Kidney tubule cell (primary cell): Measurements from ENCODE around the gene ABHD17B.

Experiments
- DNase-seq: peaks from one replicate; pipeline ENCODE4 v3.0.0-alpha.2; 2018; ENCODE audit warnings: low spot score

The ABHD17B gene

DNA sequence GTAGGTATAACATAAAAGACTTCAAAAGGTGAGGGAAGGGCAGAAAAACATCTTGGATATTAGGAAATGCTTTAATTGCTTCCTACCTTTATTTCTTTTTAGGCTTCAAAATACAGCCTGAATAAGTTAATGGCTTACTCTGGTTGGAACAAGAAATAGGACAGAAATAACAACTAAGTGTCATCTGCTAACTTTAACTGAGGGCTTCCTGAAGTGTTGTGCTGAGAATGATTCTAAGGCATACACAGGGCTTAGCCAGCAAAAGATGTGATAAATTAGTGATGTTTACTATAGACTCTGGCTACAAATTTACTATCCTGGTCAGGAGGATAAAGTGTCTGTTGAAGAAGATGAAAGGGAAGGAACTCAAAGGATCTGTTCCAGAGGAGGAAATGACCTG lies 34.2 kb downstream of the ABHD17B start:
- DNase-seq = no peak

DNA sequence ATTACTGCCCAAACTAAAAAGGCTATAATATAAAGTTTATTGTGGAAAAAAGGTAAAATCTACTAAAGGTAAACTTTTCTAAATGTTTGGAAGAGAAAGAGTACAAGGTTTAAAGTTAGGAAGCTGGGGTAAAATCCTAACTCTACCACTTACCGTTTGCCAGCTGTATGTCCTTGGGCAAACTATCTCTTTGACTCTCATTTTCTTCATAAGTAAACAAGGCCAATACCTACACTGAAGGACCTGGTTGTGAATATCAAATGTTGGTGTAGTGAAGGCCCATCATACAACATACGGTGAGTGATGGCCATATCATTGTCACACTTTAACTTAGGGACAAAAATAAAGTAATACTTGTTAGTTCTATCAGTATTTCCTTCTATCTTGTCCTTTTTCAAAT lies 34.9 kb downstream of the ABHD17B start:
- DNase-seq = no peak

DNA sequence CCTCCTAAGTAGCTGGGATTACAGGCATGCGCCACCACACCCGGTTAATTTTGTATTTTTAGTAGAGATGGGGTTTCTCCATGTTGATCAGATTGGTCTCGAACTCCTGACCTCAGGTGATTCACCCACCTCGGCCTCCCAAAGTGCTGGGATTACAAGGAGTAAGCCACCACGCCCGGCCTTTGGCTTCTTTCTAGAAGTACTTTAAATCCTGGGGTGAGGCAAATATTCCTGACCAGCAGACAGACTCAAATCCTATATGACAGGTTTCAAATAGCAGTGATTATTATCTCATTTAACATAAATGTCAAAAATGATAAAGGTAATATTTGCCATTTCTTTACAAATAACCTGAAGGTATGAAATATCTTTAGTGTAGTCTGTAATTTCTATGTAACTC lies 35.6 kb downstream of the ABHD17B start:
- no peak for DNase-seq

DNA sequence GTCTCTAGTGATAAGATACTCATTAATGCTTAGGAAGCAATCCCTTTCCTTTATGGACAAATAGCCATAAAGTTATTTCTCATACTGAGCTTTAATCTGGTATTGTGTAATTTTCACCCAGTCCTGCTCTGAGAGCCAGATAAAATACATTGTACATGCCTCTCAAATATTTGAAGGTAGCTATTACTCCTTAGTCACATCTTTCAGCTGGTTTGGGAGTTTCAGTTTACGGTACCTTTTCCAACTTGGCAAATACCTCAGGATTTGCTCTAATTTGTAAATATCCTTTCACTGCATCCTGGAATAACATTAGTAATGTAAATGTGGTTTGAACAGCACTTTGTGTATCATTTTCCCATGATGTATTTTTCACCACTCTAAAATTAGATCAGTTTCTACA lies 47.4 kb downstream of the ABHD17B start:
- DNase-seq = no peak

DNA sequence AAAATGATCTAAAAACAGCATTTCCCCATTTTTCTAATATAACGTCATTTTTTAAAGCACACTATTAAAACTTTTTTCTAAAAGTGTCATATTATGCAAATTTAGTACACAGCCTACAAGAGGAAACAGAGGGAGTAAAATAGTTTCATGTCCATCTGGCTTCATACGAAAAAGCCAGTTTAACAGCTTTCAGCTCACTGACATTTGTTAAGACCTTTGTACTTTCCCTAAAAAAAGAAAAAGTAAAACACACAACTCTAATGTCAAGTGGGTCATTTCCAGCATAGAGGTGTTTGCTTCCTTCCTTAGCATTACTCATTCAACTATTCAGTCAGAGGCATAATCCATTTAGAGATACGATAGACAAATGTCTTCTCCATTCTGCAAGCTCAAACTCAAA lies 49.4 kb downstream of the ABHD17B start:
- no peak for DNase-seq

DNA sequence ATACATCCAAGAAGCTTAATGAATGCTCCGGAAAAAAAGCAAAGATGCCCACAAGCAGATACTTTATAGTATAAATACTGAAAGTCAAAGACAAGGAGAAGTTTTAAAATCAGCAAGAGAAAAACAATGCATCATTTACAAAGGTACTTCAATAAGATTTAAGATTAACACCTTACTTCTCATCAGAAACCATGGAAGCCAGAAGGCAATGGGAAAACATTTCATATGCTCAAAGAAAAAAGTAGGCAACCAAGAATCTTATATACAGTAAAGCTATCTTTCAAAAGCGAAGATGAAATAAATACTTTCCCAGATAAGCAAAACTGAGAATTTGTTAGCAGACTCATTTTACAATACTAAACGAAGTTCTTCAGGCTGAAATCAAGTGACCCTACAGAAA lies 51.1 kb downstream of the ABHD17B start:
- DNase-seq = no peak

DNA sequence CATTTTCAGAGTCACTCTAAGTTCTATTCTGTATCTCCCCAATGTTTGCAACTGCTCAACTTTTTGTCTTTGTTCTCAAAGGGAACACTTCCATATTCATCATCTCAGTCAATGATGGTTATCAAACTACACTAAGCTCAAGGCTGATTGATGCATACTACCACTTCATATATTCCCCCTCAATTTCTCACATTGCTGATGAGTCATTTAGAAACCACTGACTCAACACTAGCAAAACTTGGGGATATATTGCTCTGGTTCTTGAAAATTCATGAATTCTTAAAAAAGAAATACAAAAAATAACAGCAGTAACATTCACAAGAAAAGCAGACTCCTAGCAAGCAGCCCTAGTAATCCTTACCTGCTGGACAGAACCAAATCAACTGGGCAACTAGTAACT lies 52.2 kb downstream of the ABHD17B start:
- DNase-seq = peak; percentile 56

DNA sequence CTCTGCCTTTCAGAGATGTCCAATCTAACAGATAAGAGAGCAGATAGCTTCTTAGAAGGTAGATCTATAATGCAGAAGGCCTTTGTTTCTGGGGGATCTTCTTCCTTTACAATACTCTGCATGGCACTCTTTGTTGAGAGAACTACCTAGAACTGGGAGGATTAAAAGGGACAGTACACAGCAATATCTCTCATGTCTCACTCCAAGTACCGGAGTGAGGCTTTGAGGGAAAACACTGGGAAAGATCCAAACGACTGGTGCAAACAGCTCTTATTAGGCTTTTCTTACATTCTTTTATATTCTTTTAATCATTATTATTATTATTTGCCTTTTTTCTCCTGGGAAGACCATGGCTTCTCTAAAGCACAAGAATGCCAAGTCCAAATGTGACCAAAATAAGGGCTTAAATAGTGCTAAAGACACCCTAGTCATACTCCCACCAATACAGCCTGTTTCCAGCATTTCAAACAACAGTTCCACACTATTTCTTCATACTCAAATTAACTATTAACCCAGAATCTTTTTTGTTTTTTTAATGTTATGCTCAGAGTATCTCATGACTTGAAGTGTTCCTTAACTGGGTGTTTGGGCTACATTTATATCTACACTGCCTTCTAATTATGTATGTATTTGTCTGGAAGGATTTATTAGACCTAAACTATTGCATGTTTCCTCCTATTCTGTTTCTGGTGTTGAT lies 52.7 kb downstream of the ABHD17B start:
- DNase-seq = no peak

DNA sequence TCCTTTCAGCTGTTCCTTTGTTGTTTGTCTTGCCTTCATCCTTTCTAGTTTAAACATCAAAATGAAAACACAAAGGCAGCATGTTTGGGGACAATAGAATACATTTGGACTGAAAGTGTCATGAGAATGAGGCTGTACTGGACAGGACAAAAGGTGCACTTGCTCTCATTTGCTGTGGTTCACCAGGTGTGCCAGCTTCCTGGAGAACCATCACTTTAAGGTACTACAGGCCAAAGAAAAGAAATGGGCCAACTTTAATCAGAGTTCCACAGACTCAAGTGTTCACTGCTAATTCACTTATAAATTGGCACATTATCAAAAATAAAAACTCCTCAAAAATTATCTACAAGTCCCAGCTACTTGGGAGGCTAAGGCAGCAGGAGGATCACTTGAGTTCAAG lies 53.8 kb downstream of the ABHD17B start:
- no peak for DNase-seq

DNA sequence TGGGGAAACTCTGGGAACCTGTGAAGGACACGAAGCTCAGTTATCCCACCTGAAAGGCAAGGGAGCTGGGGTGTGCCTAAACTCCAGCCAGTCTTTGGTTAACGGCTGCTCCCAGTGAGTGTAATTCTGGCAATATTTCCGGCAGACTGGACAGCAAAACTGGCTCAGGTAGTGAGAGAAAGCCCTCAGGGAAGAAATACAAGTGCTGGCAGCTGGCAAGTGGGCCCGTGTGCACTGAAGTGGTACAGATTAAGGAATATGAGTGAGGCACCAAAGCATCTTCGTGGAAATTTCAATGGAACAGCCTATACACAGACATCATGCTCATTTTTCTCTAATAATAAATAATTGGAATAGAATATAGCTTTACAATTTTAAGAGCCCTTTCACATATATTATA lies 56.2 kb downstream of the ABHD17B start:
- DNase-seq = peak; percentile 14

DNA sequence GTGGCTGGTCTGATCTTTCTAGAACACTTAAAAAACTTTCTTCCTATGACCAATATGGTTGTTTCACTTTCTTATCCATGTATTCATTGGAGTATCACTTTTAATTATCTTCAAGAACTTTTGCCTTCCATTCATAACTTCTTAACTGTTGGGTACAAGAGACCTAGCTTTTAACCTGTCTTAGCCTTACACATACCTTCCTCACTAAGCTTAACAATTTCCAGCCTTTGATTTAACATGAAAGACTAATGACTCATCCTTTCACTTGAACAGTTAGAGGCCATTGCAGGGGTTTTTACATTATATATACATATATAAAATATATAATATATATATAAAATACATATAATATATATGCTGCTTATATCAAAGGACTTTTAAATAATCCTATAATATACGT lies 57.9 kb downstream of the ABHD17B start:
- DNase-seq = no peak

DNA sequence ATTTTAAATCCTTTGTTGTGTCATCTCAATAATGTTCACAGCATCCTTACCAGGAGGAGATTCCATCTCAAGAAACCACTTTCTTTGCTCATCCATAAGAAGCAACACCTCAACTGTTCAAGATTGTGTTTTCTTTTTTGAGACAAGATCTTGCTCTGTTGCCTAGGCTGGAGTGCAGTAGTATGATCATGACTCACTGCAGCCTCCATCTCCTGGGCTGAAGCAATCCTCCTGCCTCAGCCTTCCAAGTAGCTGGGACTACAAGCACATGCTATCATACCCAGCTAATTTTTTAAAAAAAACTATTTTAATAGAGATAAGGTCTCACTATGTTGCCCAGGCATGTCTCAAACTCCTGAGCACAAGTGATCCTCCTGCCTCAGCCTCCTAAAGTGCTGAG lies 60.0 kb downstream of the ABHD17B start:
- DNase-seq = no peak

DNA sequence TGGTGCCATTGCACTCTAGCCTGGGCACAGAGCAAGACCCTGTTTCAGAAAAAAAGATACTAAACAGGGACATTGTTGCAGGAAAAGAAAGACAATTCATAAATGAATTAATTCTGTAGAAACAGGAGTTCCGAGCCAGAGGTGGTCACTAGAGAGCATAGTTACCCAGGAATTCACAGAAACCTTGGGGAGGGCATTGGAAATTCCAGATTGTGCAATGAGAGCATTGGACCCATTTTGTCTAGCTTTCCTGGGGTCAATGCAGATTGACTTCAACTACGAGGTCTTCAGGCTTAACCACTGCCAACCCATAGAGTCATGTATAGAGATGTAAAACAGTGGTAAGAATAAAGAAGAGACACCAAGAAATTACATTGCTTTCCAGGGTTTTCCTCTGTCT lies 63.1 kb downstream of the ABHD17B start:
- no peak for DNase-seq

DNA sequence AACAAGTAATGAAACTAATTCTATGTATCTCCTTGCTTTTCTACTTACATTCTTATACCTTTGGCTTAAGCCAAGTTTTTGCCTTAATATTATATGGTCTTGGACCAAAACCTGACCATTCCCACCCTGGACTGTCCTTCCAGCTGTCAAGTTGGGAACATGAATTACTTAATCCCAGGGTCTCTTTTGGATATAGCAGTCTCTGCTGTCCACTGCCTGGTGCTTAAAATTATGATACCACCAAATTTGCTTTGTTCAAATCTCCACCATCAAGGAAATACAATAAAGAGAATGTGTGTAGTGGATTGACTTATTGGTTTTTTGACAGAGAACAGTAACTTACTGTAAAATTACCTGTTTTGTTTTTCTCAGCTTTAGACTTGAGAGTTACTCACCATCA lies 66.2 kb downstream of the ABHD17B start:
- DNase-seq = no peak

DNA sequence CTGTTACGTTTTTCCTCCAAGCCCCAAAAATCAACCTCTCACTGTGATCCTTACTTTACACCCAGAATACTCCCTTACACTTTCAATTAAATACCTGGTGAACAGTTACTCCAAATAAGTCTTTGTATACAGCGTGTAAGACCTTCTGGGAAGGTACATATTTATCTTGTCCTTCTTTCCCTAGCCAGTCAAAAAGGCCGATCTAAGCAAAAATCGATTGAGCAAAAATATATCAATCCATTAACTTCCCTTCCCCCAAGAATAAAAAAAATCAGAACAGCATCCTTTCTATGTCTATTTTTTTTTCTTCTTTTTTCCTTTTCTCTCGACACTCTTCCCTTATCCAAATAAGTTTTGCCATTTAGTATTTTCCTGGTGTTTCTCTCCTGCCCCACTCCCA lies 71.3 kb downstream of the ABHD17B start:
- no peak for DNase-seq

DNA sequence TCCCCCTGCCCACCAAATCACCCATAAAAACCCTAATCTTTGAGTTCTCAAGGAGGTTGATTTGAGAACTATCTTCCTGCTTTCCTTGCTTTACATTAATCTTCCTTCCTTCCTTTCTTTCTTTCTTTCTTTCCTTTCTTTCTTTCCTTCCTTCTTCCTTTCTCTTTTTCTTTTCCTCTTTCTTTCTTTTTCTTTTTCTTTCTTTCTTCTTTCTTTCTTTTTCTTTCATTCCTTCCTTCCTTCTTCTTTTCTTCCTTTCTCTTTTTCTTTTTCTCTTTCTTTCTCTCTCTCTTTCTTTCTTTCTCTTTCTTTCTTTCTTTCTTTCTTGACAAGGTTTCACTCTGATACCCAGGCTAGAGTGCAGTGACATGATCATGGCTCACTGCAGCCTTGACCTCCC lies 75.4 kb downstream of the ABHD17B start:
- DNase-seq = no peak

DNA sequence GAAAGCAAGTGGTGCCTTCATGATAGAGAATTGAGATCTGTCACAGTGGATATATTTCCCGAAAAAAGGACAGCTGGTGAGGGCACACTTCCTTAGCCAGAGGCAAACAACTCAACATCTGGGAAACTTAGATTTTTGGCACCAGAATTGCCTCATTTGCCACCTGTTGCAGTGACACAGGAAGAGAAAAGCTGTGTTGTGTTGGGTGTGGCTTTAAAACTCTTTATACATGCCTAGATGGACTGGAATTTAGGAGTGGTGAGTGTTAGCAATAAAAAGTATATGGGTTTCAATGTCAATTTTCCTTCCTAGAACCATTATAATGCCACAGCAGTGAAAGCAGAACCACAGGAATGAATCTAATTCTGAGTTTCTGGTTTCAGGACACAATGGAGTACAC lies 80.1 kb downstream of the ABHD17B start:
- no peak for DNase-seq

DNA sequence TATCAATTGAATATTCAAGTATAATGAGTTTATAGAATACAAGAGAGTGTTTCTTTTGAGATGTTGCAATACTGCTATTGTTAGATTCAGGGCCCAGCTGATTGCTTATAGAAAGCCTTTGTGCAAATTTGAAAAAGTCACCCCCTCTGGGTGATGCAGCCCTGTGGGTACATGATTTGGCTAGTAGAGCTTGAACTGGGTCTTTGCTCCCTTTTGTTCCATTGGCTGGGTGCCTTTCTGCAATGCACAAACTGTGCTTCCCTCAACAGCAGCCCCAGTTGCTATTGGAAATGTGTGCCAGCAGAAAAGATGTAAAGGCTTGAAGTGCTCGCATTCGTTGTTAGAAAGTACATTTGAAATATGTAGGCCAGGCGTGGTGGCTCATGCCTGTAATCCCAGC lies 80.8 kb downstream of the ABHD17B start:
- DNase-seq = no peak

DNA sequence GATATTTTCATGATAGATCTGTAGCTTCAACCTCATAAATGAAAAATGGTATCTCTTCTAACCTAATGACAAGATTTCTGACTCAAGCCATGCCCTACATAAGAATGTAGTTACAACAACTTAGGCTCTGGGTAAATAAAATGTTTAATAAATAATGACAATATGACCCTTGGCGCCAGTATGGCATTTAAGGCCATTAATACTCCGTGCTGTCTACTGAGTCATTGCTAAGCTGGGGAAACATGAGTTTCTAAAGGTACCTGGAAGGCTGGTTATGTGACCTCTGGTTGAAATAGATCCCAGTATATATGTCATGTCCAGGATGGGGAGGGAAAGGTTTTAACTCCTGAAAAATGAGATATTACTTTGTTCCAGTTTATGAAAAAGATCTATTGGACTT lies 84.7 kb downstream of the ABHD17B start:
- DNase-seq = peak; percentile 2

DNA sequence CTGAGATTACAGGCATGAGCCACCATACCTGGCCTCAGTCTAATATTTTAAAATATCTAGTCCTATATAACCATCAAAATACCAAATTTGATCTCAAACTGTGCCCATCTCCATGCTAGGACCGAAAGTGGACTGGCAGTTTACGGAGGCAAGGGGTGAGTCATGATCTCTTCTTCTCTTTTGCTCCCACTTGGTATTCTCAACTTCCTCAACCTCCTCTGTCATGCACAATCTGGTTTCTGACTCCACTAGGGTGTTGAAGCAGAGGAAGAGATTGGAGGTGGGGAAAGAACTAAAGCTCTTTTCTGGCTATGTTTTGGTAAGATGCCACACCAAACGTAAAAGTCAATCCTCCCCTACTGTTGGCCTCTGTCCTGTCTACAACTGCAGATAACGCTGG lies 86.7 kb downstream of the ABHD17B start:
- DNase-seq = no peak

DNA sequence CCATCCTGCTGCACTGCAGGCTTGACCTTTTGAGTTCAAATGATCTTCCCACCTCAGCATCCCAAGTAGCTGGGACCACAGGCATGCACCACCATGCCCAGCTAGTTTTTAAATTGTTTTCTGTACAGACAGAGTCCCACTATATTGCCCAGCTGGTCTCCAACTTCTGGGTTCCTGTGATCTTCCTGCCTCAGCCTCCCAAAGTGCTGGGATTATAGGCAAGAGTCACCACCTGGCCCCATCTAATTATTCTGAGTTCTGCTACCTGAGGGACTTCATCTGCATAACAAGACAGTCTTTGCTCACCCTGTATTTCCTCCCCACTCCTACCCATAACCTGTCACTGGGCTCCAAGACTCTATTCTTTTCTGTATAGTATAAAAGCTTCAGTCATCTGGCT lies 88.1 kb downstream of the ABHD17B start:
- no peak for DNase-seq

DNA sequence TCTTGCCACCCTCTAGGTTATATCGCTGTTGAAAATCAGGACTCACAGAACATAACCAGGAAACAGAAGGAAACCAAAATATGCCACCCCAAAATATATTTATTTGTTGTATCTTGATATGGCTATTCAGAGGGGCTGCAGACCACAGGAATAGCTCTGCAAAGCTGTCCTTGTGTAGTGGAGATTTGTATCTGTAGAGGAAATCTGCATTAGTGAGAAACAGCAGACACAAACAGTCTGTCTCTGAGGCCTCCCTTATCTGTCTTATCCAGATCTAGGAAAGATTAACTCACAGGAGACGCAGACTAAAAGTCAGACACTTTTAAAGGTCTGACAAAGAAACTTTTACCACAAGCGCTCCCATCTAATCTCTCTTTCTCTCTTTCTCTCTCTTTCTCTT lies 88.5 kb downstream of the ABHD17B start:
- DNase-seq = no peak

DNA sequence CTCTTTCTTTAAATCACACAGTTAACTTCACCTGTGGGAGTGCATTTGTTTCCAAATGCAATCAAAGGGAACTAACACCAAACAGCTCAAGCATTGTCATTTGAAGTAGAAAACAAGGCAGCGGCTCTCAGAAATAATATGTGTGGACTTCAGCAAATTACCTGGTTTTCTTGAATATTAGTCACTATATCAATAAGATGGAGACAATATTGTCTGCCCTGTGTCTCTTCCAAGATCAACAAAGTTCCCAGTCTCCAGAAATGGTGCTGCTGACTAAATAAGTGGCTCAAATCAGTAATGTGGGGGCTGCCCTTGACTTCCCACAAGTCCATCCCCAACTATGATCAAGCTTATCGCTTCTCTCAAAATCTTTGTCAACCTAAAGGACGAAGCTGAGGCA lies 89.6 kb downstream of the ABHD17B start:
- DNase-seq = no peak

DNA sequence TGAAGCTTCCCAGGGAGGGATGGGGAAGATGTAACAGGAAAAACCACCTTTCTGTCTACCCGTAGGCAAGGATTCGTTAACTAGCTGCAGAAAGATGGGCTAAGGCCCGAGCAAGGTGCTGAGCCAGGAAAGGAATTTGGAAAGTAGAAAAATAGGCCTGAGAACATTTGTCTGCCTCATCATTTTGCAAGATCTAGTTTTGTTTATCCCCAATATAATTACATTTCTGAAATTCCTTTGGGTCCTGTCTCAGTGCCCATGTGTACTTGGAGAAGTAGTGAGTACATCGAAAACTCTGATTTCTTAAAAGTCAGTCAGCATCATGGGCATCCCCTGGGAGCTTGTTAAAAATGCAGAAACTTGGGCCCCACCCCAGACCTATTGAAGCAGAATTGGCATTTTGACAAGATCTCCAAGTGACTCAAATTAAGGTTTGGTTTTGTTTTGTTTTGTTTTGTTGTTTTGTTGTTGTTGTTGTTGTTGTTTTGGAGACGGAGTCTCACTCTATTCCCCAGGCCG lies 90.5 kb downstream of the ABHD17B start:
- DNase-seq = no peak
